ENCODE data around the gene LTBP2.

LTBP2 gene

DNA sequence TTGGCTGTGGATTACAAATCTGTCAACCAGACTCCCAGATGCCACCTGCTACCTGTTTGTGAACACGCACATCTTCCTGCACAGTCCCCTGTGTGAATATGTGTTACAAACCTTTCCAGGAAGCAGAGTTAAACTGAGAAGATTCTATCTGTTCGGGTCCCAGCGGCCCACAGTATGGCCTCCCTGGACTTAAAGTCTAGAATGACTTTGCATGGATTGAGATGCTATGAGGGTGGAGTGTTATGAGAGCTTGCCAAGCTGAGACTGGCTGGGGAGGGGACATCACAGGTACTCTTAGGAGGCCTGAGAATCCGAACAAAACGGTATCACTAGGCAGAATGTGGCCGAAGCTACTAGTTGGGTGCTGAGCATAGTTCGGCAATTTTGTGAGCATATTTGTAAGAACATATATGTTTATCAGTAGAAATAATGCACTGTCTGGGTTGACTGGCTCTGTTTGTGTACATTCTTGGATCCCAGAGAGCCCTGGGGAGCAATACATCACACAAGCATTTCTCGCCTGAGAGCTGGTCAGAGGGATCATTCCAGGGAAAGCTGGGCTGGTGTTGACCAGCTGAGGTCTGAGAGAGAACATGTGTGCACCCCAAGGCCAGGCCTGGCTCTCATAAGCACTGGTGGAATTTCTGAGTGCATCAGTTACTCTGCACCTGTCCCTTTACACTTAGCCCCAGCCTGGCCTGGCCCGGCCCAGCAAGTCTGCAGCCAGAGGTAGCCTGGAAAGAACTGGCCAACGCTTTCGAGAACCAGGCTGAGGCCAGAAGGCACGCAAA, 29.8 kb upstream of the LTBP2 start:
- ChIA-PET CTCF (interaction anchor here (1.1 to 4.4 kb wide), 7 partner anchors 8 to 33 kb away, joined by 3 to 21 read pairs (median 6); partner anchors contain the start of gene LTBP2), POLR2A (no interaction called here)
- no peak for DNase-seq (ENCODE audit: extremely low spot score)
- TF ChIP-seq, protein P1, sequence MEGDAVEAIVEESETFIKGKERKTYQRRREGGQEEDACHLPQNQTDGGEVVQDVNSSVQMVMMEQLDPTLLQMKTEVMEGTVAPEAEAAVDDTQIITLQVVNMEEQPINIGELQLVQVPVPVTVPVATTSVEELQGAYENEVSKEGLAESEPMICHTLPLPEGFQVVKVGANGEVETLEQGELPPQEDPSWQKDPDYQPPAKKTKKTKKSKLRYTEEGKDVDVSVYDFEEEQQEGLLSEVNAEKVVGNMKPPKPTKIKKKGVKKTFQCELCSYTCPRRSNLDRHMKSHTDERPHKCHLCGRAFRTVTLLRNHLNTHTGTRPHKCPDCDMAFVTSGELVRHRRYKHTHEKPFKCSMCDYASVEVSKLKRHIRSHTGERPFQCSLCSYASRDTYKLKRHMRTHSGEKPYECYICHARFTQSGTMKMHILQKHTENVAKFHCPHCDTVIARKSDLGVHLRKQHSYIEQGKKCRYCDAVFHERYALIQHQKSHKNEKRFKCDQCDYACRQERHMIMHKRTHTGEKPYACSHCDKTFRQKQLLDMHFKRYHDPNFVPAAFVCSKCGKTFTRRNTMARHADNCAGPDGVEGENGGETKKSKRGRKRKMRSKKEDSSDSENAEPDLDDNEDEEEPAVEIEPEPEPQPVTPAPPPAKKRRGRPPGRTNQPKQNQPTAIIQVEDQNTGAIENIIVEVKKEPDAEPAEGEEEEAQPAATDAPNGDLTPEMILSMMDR (IDR thresholded peaks at IDR 0.05; ENCODE audit: control extremely low read depth, extremely low read depth, low read depth, missing control alignments), result no peak

DNA sequence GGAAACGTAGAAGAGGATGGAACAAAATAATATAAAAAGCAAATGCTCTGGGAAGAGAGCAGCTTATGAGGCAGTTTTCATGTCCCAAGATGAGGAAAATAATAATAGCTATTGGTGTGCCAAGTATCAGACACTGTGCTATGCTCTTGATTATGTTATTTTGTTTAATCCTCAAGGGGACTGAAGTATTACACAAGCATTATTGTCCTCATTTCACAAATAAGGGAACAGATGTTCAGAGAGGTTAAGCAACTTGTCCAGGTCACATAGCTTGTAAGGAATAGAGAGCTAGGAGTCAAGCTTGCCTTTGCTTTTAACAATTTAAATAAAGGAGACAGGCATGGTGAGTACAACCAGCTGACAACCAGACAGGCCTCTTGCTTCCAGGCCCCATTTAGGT, 26.9 kb upstream of the LTBP2 start:
- POLR2A ChIA-PET, result no interaction called here

GRCh38 chr14:74638066-74638465, 26.0 kb upstream of the LTBP2 start:
- TF ChIP-seq, protein P1 (IDR thresholded peaks at IDR 0.05; ENCODE audit: control extremely low read depth, extremely low read depth, low read depth, missing control alignments), result no peak
- CTCF ChIA-PET, result interaction anchor here (1.4 to 4.3 kb wide), 4 partner anchors 10 to 29 kb away, joined by 5 to 11 read pairs (median 6); partner anchors contain the start of gene LTBP2
- no peak for DNase-seq (ENCODE audit: extremely low spot score)
- POLR2A ChIA-PET, result no interaction called here

More for the DNA sequence above, 26.9 kb upstream of the LTBP2 start:
- CTCF ChIA-PET, result interaction anchor here (1.3 to 4.3 kb wide), 6 partner anchors 9 to 222 kb away, joined by 4 to 11 read pairs (median 6); partner anchors contain the start of gene LTBP2
- TF ChIP-seq, protein P1 (IDR thresholded peaks at IDR 0.05; ENCODE audit: control extremely low read depth, extremely low read depth, low read depth, missing control alignments), result no peak
- no peak for DNase-seq (ENCODE audit: extremely low spot score)

DNA sequence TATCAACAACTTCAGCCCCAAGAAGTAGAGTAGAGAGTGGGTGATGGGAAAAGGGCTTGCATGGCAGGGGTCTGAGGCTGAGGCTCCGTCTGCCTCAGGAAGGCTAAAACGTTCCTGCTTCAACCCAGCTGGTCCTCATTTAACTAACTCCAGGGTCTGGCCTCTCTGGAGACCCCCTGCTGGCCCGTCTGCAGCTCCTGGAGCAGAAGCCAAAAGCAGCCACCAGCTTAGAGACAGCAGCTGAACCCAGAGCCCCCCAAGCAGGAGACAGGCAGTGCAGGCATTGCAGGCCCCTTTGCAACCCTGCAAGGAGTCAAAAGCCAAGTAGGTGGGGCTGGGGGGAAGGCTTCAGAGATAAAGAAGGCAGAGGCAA, 25.1 kb upstream of the LTBP2 start:
- TF ChIP-seq, protein P1 (IDR thresholded peaks at IDR 0.05; ENCODE audit: control extremely low read depth, extremely low read depth, low read depth, missing control alignments), result no peak
- POLR2A ChIA-PET, result no interaction called here
- DNase-seq (ENCODE audit: extremely low spot score), result no peak
- CTCF ChIA-PET, result interaction anchor here (1.3 kb wide), 1 partner anchor 28 kb away, joined by 6 read pairs; no protein-coding TSS in a partner anchor

- POLR2A ChIA-PET, result no interaction called here
- TF ChIP-seq, protein P1 (IDR thresholded peaks at IDR 0.05; ENCODE audit: control extremely low read depth, extremely low read depth, low read depth, missing control alignments), result no peak
- CTCF ChIA-PET, result interaction anchor here (1.1 to 1.4 kb wide), 3 partner anchors 11 to 27 kb away, joined by 3 to 6 read pairs (median 4); no protein-coding TSS in a partner anchor
- no peak for DNase-seq (ENCODE audit: extremely low spot score)
Observed at GRCh38 chr14:74636424-74637177, 24.6 kb upstream of the LTBP2 start.

DNA sequence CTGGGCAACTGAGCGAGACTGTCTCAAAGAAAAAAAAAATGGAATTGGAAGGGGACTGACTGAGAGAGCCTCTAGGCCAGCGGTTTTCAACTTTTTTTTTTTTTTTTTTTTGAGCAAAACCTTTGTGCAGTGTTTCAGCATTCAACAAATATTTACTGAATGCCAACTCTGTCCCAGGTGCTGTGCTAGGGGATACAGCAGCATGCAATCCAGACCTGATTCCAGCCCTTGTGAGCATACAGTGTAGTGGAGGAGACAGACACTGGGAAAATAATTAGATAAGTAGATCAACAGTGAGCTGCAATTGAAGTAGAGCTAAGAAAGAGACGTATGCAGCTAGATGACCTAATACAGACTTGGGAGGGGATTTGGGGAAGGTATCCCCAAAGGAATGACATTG, 23.8 kb upstream of the LTBP2 start:
- CTCF ChIA-PET, result interaction anchor here (1.1 to 1.4 kb wide), 2 partner anchors 12 to 27 kb away, joined by 3 to 4 read pairs; no protein-coding TSS in a partner anchor

More for the DNA sequence above, 23.8 kb upstream of the LTBP2 start:
- DNase-seq (ENCODE audit: extremely low spot score), result no peak
- POLR2A ChIA-PET, result interaction anchor here (0.7 kb wide), 1 partner anchor 191 kb away, joined by 3 read pairs; no protein-coding TSS in a partner anchor
- TF ChIP-seq, protein P1 (IDR thresholded peaks at IDR 0.05; ENCODE audit: control extremely low read depth, extremely low read depth, low read depth, missing control alignments), result no peak
